HepG2 (cell line): ENCODE data around the gene ADM5. TPM values are rescaled to one million over a fixed set of nuclear protein-coding genes. Genes with fewer than 3 reads are reported as not detected.

Source experiments
- FOXO1 ChIP-seq: sonication (generic); formaldehyde crosslinking; IDR thresholded peaks from 2 replicates; pipeline ENCODE4 v1.4.0; 2020; ENCODE audit warnings: missing genetic modification reagents
- GATA4 ChIP-seq: sonication (generic); IDR thresholded peaks from 2 replicates; pipeline ENCODE4 v1.6.1; 2016; ENCODE audit warnings: antibody characterized with exemption, low read depth, borderline replicate concordance
- KLF11 ChIP-seq: IDR thresholded peaks from 2 replicates; pipeline ENCODE4 v1.6.1; 2016; ENCODE audit warnings: missing compliant biosample characterization
- MAFG ChIP-seq: sonication (generic); formaldehyde crosslinking; IDR thresholded peaks from 2 replicates; pipeline ENCODE4 v1.5.1; 2020; ENCODE audit warnings: mild to moderate bottlenecking, missing genetic modification reagents
- MXI1 ChIP-seq: IDR thresholded peaks from 3 replicates; pipeline ENCODE4 v1.6.1; 2012; ENCODE audit warnings: low read depth, low read length, inconsistent platforms, borderline replicate concordance
- SATB2 ChIP-seq: sonication (generic); formaldehyde crosslinking; IDR thresholded peaks from 2 replicates; pipeline ENCODE4 v1.5.0; 2020; ENCODE audit warnings: missing genetic modification reagents
- SP1 ChIP-seq, 2 experiments: fragments of 450-650 bp in 1 of 2; sonication (generic) in 1 of 2; formaldehyde crosslinking in 1 of 2; IDR thresholded peaks; 2 replicates each; pipeline versions ENCODE4 v1.4.0 to v1.6.1; 2016 to 2020; ENCODE audit warnings: missing genetic modification reagents in 1 of 2
- STAG1 ChIP-seq: sonication (generic); formaldehyde crosslinking; IDR thresholded peaks from 2 replicates; pipeline ENCODE4 v1.4.0; 2020; ENCODE audit warnings: missing genetic modification reagents
- XRCC5 ChIP-seq: fragments of 200-400 bp; formaldehyde crosslinking; optimal IDR thresholded peaks from 2 replicates; pipeline ENCODE3; 2017; ENCODE audit warnings: mild to moderate bottlenecking, low read length
- YY1 ChIP-seq: IDR thresholded peaks from 2 replicates; pipeline ENCODE4 v1.6.1; 2011; ENCODE audit warnings: low read length, low read depth, moderate library complexity, mild to moderate bottlenecking; ENCODE audit not compliant: insufficient read depth, insufficient replicate concordance
- ZNF468 ChIP-seq: sonication (generic); formaldehyde crosslinking; IDR thresholded peaks from 2 replicates; pipeline ENCODE4 v1.8.0; 2022; ENCODE audit warnings: mild to moderate bottlenecking, moderate library complexity, missing genetic modification reagents
- ZNF552 ChIP-seq: sonication (generic); formaldehyde crosslinking; IDR thresholded peaks from 2 replicates; pipeline ENCODE4 v1.9.0; 2022; ENCODE audit warnings: missing genetic modification reagents, mild to moderate bottlenecking, borderline replicate concordance
- ZNF605 ChIP-seq: sonication (generic); formaldehyde crosslinking; IDR thresholded peaks from 2 replicates; pipeline ENCODE4 v1.8.0; 2022; ENCODE audit warnings: mild to moderate bottlenecking, missing genetic modification reagents
- polyA plus RNA-seq, 8 experiments: library from polyadenylated mRNA; depleted of rRNA in 3 of 8; stranded (reverse) in 7 of 8; unstranded in 1 of 8; fragments of >200 nt; fragmentation: Illumina TruSeq in 4 of 8; extraction: Trizol in 4 of 8; gene quantifications; 2 replicates each; pipeline versions ENCODE4 v1.2.1 to v1.2.3, GENCODE V29; 2011 to 2016; ENCODE audit warnings: low read depth in 4 of 8, missing spikeins in 1 of 8, mixed read lengths in 1 of 8; ENCODE audit not compliant: insufficient read depth in 1 of 8
- total RNA-seq, 5 experiments: library from RNA; depleted of rRNA; stranded (reverse); fragments of >200 nt; fragmentation: Illumina TruSeq; extraction: Trizol; gene quantifications; 2 replicates each; pipeline ENCODE4 v1.2.3, GENCODE V29; 2016; ENCODE audit warnings: low read depth in 1 of 5
- TF ChIP-seq, protein P1 (sequence below), 2 experiments: sonication (generic) in 1 of 2; formaldehyde crosslinking in 1 of 2; IDR thresholded peaks; 2 replicates each; pipeline versions ENCODE4 v1.4.0 to v1.6.1; 2018 to 2020; ENCODE audit warnings: missing genetic modification reagents in 2 of 2, borderline replicate concordance in 1 of 2, low read depth in 1 of 2, mild to moderate bottlenecking in 1 of 2, missing biosample characterization in 1 of 2
- TF ChIP-seq, protein P2 (sequence below): sonication (generic); formaldehyde crosslinking; IDR thresholded peaks from 2 replicates; pipeline ENCODE4 v1.5.1; 2020; ENCODE audit warnings: mild to moderate bottlenecking, missing genetic modification reagents, borderline replicate concordance
- TF ChIP-seq, protein P3 (sequence below): IDR thresholded peaks from 2 replicates; pipeline ENCODE4 v1.6.1; 2016; ENCODE audit warnings: control low read depth
- TF ChIP-seq, protein P4 (sequence below): sonication (generic); formaldehyde crosslinking; IDR thresholded peaks from 2 replicates; pipeline ENCODE4 v1.4.0; 2020; ENCODE audit warnings: missing genetic modification reagents, mild to moderate bottlenecking, borderline replicate concordance
- TF ChIP-seq, protein P5 (sequence below): sonication (generic); formaldehyde crosslinking; IDR thresholded peaks from 2 replicates; pipeline ENCODE4 v1.4.0; 2020; ENCODE audit warnings: missing genetic modification reagents

ADM5 gene
- total and polyA plus RNA-seq, 2 of the 13 experiments (the other 11 are each of a cell fraction or from before 2014, with no cell fraction given): 2.7 to 4.1 TPM

DNA sequence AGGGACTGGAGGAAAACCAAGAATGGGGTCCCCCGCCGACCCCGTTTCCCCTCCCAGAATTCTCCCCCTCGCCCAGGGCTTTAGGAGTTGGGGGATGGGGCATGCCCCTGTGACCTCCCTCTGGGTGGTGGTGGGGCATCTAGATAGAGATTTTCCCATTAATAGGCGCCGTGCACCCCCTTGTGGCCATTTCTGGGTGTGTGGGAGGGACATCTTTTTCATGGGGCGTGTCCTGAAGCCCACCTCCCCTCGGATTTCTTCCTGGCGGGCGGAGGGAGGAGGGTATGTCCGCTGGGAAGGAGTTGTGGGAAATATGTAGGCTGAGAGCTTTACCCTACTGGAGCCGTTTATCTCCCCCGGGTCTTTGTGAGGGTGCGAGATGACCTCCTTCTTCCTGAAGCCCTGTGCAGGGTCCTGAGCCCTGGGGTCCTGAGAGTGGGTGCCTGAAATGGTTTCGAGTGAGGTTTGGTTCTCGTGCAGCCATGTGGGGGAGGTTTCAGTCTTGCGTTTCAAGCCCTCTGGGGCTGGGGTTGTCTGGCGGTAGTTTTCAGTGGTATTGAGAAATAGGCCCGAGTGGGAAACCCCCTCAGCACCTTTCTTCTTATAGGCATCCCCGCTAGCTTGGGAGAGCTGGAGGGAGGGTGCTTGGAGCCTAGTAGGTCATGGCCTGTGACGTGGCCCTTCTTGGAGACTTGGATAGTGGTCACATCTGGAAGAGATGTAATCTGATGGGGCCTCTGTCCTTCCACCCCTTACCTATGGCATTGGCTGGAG is 11.3 kb upstream of the ADM5 start (continued):
- TF ChIP-seq, protein P1, sequence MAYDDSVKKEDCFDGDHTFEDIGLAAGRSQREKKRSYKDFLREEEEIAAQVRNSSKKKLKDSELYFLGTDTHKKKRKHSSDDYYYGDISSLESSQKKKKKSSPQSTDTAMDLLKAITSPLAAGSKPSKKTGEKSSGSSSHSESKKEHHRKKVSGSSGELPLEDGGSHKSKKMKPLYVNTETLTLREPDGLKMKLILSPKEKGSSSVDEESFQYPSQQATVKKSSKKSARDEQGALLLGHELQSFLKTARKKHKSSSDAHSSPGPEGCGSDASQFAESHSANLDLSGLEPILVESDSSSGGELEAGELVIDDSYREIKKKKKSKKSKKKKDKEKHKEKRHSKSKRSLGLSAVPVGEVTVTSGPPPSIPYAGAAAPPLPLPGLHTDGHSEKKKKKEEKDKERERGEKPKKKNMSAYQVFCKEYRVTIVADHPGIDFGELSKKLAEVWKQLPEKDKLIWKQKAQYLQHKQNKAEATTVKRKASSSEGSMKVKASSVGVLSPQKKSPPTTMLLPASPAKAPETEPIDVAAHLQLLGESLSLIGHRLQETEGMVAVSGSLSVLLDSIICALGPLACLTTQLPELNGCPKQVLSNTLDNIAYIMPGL (CRISPR knock-in tag; IDR thresholded peaks at IDR 0.05; ENCODE audit: borderline replicate concordance in 1 of 2, low read depth in 1 of 2): peak in 1 of 2 experiments; percentile 78; a peak in 2 of 4 replicates
- no peak for TF ChIP-seq ZNF552
- TF ChIP-seq FOXO1 (CRISPR knock-in tag): no peak
- TF ChIP-seq STAG1: peak; percentile 52
- TF ChIP-seq YY1: peak; percentile 7
- TF ChIP-seq ZNF605 (CRISPR knock-in tag): 0 out of 2 replicates have a peak, but pooled peaks have one; percentile 13
- TF ChIP-seq, protein P2, sequence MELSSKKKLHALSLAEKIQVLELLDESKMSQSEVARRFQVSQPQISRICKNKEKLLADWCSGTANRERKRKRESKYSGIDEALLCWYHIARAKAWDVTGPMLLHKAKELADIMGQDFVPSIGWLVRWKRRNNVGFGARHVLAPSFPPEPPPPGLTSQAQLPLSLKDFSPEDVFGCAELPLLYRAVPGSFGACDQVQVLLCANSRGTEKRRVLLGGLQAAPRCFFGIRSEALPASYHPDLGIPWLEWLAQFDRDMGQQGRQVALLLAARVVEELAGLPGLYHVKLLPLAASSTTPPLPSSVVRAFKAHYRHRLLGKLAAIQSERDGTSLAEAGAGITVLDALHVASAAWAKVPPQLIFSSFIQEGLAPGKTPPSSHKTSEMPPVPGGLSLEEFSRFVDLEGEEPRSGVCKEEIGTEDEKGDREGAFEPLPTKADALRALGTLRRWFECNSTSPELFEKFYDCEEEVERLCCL (CRISPR knock-in tag): no peak
- TF ChIP-seq, protein P3, sequence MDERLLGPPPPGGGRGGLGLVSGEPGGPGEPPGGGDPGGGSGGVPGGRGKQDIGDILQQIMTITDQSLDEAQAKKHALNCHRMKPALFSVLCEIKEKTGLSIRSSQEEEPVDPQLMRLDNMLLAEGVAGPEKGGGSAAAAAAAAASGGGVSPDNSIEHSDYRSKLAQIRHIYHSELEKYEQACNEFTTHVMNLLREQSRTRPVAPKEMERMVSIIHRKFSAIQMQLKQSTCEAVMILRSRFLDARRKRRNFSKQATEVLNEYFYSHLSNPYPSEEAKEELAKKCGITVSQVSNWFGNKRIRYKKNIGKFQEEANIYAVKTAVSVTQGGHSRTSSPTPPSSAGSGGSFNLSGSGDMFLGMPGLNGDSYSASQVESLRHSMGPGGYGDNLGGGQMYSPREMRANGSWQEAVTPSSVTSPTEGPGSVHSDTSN: 0 out of 2 replicates have a peak, but pooled peaks have one; percentile 4
- no peak for TF ChIP-seq SATB2 (CRISPR knock-in tag)
- TF ChIP-seq XRCC5: peak; percentile 72
- TF ChIP-seq, protein P4, sequence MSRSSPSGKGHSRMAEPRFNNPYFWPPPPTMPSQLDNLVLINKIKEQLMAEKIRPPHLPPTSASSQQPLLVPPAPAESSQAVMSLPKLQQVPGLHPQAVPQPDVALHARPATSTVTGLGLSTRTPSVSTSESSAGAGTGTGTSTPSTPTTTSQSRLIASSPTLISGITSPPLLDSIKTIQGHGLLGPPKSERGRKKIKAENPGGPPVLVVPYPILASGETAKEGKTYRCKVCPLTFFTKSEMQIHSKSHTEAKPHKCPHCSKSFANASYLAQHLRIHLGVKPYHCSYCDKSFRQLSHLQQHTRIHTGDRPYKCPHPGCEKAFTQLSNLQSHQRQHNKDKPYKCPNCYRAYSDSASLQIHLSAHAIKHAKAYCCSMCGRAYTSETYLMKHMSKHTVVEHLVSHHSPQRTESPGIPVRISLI: no peak
- TF ChIP-seq MXI1: no peak; the same call in 2 of the 3 replicates
- TF ChIP-seq KLF11 (CRISPR knock-in tag): no peak
- TF ChIP-seq ZNF468: no peak
- no peak for TF ChIP-seq GATA4
- TF ChIP-seq MAFG (CRISPR knock-in tag): no peak
- TF ChIP-seq, protein P5, sequence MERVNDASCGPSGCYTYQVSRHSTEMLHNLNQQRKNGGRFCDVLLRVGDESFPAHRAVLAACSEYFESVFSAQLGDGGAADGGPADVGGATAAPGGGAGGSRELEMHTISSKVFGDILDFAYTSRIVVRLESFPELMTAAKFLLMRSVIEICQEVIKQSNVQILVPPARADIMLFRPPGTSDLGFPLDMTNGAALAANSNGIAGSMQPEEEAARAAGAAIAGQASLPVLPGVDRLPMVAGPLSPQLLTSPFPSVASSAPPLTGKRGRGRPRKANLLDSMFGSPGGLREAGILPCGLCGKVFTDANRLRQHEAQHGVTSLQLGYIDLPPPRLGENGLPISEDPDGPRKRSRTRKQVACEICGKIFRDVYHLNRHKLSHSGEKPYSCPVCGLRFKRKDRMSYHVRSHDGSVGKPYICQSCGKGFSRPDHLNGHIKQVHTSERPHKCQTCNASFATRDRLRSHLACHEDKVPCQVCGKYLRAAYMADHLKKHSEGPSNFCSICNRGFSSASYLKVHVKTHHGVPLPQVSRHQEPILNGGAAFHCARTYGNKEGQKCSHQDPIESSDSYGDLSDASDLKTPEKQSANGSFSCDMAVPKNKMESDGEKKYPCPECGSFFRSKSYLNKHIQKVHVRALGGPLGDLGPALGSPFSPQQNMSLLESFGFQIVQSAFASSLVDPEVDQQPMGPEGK (CRISPR knock-in tag): peak; percentile 68
- TF ChIP-seq SP1 (IDR thresholded peaks at IDR 0.05): no peak
- peak; percentile 34; the same call in 1 of the 2 replicates for TF ChIP-seq SP1 (CRISPR knock-in tag; IDR thresholded peaks at IDR 0.05)
